LNCAP (cell line): ENCODE data around the gene UBR3.

Experiments
- TF ChIP-seq, protein P1 (sequence below): fragments of 450-650 bp; IDR thresholded peaks from 2 replicates; pipeline ENCODE4 v1.5.1; 2017; ENCODE audit warnings: mild to moderate bottlenecking

UBR3 gene

DNA sequence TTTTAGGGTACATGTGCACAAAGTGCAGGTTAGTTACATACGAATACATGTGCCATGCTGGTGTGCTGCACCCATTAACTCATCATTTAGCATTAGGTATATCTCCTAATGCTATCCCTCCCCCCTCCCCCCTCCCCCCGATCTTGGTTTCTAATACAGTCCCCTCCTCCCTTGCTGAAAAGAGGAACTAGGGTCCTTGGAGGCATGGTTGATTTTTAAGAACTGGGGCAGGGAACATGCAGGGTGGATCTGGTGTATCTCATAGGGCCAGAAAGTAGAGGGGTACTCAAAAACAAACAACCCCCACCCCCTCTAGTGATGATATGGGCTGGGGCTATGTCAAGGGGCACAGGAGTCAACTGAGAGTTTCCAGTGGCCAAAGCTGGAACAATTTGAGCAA is 153.4 kb downstream of the UBR3 start:
- TF ChIP-seq, protein P1, sequence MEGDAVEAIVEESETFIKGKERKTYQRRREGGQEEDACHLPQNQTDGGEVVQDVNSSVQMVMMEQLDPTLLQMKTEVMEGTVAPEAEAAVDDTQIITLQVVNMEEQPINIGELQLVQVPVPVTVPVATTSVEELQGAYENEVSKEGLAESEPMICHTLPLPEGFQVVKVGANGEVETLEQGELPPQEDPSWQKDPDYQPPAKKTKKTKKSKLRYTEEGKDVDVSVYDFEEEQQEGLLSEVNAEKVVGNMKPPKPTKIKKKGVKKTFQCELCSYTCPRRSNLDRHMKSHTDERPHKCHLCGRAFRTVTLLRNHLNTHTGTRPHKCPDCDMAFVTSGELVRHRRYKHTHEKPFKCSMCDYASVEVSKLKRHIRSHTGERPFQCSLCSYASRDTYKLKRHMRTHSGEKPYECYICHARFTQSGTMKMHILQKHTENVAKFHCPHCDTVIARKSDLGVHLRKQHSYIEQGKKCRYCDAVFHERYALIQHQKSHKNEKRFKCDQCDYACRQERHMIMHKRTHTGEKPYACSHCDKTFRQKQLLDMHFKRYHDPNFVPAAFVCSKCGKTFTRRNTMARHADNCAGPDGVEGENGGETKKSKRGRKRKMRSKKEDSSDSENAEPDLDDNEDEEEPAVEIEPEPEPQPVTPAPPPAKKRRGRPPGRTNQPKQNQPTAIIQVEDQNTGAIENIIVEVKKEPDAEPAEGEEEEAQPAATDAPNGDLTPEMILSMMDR = no peak

DNA sequence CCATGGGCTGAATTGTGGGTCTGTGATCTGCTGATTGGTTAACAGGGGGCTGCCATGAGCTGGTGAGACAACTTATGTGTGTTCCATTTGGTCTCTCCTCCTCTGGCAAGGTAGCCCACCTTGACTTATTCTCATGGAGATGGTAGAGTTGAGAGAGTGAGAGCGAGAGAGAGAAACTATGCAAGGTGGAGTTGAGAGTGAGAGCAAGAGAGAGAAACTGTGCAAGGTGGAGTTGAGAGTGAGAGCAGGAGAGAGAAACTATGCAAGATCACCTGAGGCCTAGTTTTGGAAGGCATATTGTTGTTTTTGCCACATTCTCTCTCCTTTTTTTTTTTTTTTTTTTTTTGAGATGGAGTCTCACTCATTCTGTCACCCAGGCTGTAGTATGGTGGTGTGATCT is 155.7 kb downstream of the UBR3 start:
- TF ChIP-seq, protein P1 = no peak

DNA sequence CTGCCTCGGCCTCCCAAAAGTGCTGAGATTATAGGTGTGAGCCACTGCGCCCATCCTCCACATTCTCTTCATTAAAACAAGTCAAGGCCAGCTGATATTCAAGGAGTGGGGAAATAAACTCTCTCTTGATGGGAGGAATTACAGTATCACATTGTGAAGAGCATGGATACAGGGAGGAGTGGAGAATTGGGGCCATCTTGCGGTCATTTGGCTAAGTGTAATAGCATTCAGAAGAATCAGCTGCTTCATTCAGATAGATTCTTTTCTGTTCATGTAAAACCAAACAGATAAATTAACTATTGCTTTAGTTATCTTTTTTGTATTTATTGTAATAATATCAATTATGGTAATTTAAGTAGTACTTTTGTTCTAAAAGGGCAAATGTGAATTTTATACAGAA is 156.3 kb downstream of the UBR3 start:
- TF ChIP-seq, protein P1 = no peak

DNA sequence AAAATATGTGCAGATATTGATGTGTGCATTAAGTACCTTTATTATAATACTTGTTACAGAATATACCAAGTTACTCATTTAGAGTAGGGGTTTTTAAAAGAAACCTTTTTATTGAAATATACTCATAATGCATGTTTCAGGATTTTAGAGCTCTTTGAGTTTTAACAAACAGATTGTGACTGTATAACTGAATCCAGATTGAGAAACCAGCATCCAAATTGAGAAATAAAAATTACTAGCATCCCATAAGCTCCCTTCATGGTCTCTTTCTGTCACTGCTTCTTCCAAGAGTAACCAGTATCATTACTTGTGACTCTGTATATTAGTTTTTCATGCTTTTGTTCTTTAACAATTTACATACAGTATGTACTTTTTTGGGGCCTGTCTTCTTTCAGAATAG is 156.9 kb downstream of the UBR3 start:
- TF ChIP-seq, protein P1 = no peak

DNA sequence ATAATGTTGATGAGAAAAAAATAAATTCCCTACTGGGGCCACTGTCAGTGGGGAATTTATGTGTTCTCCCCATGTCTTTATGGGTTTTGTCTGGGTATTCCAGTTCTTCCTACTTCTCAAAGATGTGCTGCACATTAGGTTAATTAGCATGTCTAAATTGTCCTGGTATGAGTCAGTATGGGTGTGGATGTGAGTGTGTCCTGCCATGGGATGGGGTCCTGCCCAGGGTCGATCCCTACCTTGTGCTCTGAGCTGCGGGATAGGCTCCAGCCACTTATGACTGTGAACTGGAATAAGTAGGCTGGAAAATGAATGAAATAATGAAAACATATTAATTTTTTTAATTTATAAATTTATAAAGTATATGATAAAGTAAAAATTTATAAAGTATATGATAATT is 167.5 kb downstream of the UBR3 start:
- TF ChIP-seq, protein P1 = no peak

DNA sequence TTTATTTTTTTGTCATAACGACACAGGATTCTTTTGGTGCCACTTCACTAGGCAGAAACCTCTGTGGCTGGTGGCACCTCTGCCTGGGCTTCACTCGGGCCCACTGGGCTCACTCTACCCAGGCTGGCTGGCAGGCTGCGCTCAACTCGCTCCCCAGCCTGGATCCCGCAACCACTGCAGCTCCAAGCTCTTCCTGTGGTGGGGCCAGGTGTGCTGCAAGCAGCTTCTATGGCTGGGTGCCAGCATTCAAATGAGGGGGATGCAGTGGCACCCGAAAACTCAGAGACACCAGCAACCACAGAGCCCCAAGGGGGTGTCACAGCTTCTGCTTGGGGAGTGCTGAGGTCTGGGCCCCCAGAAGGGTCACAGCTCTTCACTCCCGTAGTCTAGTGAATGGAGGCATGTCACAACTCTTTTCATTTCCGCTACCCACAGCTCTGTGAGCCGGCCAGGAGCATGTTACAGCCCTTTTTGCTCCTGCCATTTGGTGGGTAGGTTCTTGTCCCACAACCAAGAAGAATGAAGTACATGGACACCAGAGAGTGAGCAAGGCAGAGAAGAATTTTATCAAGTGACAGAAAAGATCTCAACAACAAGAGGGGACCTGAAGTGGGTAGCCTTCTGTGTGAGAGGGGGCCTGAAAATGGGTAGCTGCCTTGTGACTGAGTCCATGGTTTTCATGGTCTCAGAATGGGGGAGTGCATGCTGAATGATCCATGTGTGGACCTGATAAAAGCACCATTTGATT is 170.1 kb downstream of the UBR3 start:
- TF ChIP-seq, protein P1 = no peak

DNA sequence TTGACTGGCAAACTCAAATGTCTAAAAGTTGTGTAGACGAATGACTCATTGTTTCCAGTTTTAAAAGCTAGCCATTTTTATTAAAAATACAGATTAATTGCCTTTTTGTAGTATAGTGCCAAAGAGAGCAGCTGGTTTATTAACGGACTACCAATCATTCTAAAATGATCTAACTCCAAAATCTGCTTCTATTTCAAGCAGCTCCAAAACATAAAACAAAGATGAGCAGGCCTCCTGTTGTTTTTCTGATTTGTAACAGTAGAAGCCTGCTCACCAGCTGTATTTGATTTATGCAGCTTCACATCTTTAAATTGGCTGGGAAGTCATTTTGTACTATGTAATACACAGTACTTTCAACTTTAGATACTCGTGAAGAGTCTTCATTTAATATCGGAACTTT is 171.8 kb downstream of the UBR3 start:
- TF ChIP-seq, protein P1 = no peak

DNA sequence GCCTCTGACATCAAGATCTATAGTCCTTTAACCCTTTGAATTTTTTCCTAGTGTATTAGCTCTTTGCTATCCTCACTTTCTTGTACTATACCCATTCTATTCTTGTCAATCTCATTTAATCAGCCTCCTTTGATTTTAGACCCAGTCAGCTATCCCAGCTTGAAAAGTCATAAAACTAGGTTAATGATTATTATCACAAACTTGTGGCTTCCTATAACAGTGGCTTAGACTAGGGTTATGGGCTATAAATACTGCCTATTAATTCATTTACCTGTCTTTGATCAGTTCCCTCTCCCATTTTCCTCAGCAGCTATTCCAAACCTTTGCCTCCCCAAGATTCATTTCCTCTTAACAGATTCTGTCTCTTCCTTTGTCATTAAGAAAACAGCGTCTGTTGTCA is 174.8 kb downstream of the UBR3 start:
- TF ChIP-seq, protein P1 = no peak
